ENCODE measurements around the gene RCBTB1. TPM values are rescaled to one million over a fixed set of nuclear protein-coding genes. Genes with fewer than 3 reads are reported as not detected.

RCBTB1 gene
- polyA plus RNA-seq, 1 donor, result 17.4 TPM

GRCh38 chr13:49554387-49554786 is 31.0 kb downstream of the RCBTB1 start:
- DNase-seq, result no peak

- DNase-seq, result no peak
Measured at GRCh38 chr13:49553888-49554287, 31.5 kb downstream of the RCBTB1 start.

- no peak for DNase-seq
Measured at GRCh38 chr13:49550942-49551644, 34.3 kb downstream of the RCBTB1 start.

- no peak for DNase-seq
Measured at GRCh38 chr13:49549289-49549688, 36.1 kb downstream of the RCBTB1 start.

GRCh38 chr13:49546561-49546960 is 38.8 kb downstream of the RCBTB1 start:
- DNase-seq, result no peak

- DNase-seq, result no peak
Measured at GRCh38 chr13:49545661-49546060, 39.7 kb downstream of the RCBTB1 start.

GRCh38 chr13:49543656-49544055 is 41.7 kb downstream of the RCBTB1 start:
- no peak for DNase-seq

- no peak for DNase-seq
Measured at GRCh38 chr13:49540552-49540951, 44.8 kb downstream of the RCBTB1 start.

- no peak for DNase-seq
Measured at GRCh38 chr13:49539746-49540145, 45.6 kb downstream of the RCBTB1 start.

- no peak for DNase-seq
Measured at GRCh38 chr13:49539313-49539712, 46.0 kb downstream of the RCBTB1 start.

- DNase-seq, result no peak
Measured at GRCh38 chr13:49538404-49538803, 47.0 kb downstream of the RCBTB1 start.

- DNase-seq, result no peak
Measured at GRCh38 chr13:49536144-49536873, 49.0 kb downstream of the RCBTB1 start.

GRCh38 chr13:49533591-49534269 is 51.6 kb downstream of the RCBTB1 start:
- DNase-seq, result no peak

GRCh38 chr13:49533011-49533410 is 52.3 kb downstream of the RCBTB1 start:
- DNase-seq, result no peak

- DNase-seq, result no peak
Measured at GRCh38 chr13:49532593-49532992, 52.8 kb downstream of the RCBTB1 start.

GRCh38 chr13:49530457-49530856 is 54.9 kb downstream of the RCBTB1 start:
- DNase-seq, result no peak

- no peak for DNase-seq
Measured at GRCh38 chr13:49528161-49528560, 57.2 kb downstream of the RCBTB1 start.

- no peak for DNase-seq
Measured at GRCh38 chr13:49527123-49527522, 58.2 kb downstream of the RCBTB1 start.

GRCh38 chr13:49524740-49525501 is 60.4 kb downstream of the RCBTB1 start:
- DNase-seq, result no peak

- no peak for DNase-seq
Measured at GRCh38 chr13:49521224-49521623, 64.1 kb downstream of the RCBTB1 start.

GRCh38 chr13:49517461-49517860 is 67.9 kb downstream of the RCBTB1 start:
- no peak for DNase-seq

GRCh38 chr13:49516467-49516866 is 68.9 kb downstream of the RCBTB1 start:
- DNase-seq, result no peak

GRCh38 chr13:49512578-49512977 is 72.8 kb downstream of the RCBTB1 start:
- DNase-seq, result no peak
